Measurements from ENCODE around the gene PLXNA1. TPM values are rescaled to one million over a fixed set of nuclear protein-coding genes. Genes with fewer than 3 reads are reported as not detected.

The PLXNA1 gene
- total and polyA plus RNA-seq, 2 experiments from 2014 or later, result 11.0 to 73.5 TPM

GRCh38 chr3:126956866-126957650 is 25.9 kb upstream of the PLXNA1 start:
- ATAC-seq (peak; percentile 55), DNase-seq (ENCODE audit: low spot score) (no peak)
- peaks cover 18% of the 10 kb centered on the region for H3K27me3 Mint-ChIP-seq (ENCODE audit: insufficient read depth, low read depth, poor library complexity)
- no peaks in the 10 kb centered on the region for H3K36me3 Mint-ChIP-seq (ENCODE audit: low read depth)
- H3K9me2 ChIP-seq (ENCODE audit: insufficient read depth), result no peaks in the 10 kb centered on the region
- TF ChIP-seq CREB1 (CRISPR knock-in tag; IDR thresholded peaks at IDR 0.05; ENCODE audit: low read depth) (no peak), ZNF331 (CRISPR knock-in tag; IDR thresholded peaks at IDR 0.05; ENCODE audit: low read depth) (no peak)
- TF ChIP-seq, protein P1, sequence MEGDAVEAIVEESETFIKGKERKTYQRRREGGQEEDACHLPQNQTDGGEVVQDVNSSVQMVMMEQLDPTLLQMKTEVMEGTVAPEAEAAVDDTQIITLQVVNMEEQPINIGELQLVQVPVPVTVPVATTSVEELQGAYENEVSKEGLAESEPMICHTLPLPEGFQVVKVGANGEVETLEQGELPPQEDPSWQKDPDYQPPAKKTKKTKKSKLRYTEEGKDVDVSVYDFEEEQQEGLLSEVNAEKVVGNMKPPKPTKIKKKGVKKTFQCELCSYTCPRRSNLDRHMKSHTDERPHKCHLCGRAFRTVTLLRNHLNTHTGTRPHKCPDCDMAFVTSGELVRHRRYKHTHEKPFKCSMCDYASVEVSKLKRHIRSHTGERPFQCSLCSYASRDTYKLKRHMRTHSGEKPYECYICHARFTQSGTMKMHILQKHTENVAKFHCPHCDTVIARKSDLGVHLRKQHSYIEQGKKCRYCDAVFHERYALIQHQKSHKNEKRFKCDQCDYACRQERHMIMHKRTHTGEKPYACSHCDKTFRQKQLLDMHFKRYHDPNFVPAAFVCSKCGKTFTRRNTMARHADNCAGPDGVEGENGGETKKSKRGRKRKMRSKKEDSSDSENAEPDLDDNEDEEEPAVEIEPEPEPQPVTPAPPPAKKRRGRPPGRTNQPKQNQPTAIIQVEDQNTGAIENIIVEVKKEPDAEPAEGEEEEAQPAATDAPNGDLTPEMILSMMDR (conservative IDR thresholded peaks at IDR 0.05; ENCODE audit: low read depth in 2 of 2), result 0 out of 4 replicates have a peak, but pooled peaks of 1 of the 2 experiments have one; percentile 5
- no peaks in the 10 kb centered on the region for H3K36me3 ChIP-seq (ENCODE audit: insufficient read depth)
- no peak overlapping the region for H2AFZ ChIP-seq
- peaks cover 15% of the 10 kb centered on the region for H3K4me1 Mint-ChIP-seq
- no peaks in the 10 kb centered on the region for H4K20me1 ChIP-seq (replicated peaks; ENCODE audit: insufficient read depth)
- no peaks in the 10 kb centered on the region for H3K27me3 ChIP-seq (ENCODE audit: insufficient read depth)
- H3K27ac Mint-ChIP-seq, result no peak overlapping the region
- no peak overlapping the region for H3K4me3 ChIP-seq
- H3K4me1 ChIP-seq (ENCODE audit: insufficient read depth), result no peaks in the 10 kb centered on the region
- no peaks in the 10 kb centered on the region for H3K79me2 ChIP-seq (replicated peaks; ENCODE audit: insufficient read depth)
- no peak overlapping the region for H3K4me3 Mint-ChIP-seq
- no peaks in the 10 kb centered on the region for H3F3A ChIP-seq (replicated peaks; ENCODE audit: low read depth)
- H3K4me2 ChIP-seq, result no peak overlapping the region
- no peak overlapping the region for H3K27ac ChIP-seq (ENCODE audit: low read depth)
- H3K9me3 Mint-ChIP-seq, result no peaks in the 10 kb centered on the region; the same call in 2 of the 3 replicates

- Histone ChIP-seq H3K27ac (ENCODE audit: low read depth) (no peak overlapping the region), H3K27me3 (ENCODE audit: insufficient read depth) (no peaks in the 10 kb centered on the region), H3F3A (replicated peaks; ENCODE audit: low read depth) (no peaks in the 10 kb centered on the region), H3K79me2 (replicated peaks; ENCODE audit: insufficient read depth) (no peaks in the 10 kb centered on the region), H3K9me2 (ENCODE audit: insufficient read depth) (no peaks in the 10 kb centered on the region), H3K4me2 (no peak overlapping the region), H2AFZ (no peak overlapping the region), H3K4me1 (ENCODE audit: insufficient read depth) (no peaks in the 10 kb centered on the region), H3K4me3 (no peak overlapping the region), H3K36me3 (ENCODE audit: insufficient read depth) (no peaks in the 10 kb centered on the region), H4K20me1 (replicated peaks; ENCODE audit: insufficient read depth) (no peaks in the 10 kb centered on the region)
- H3K4me3 Mint-ChIP-seq, result no peak overlapping the region
- H3K27me3 Mint-ChIP-seq (ENCODE audit: insufficient read depth, low read depth, poor library complexity), result peaks cover 18% of the 10 kb centered on the region
- no peak overlapping the region for H3K27ac Mint-ChIP-seq
- peaks cover 15% of the 10 kb centered on the region for H3K4me1 Mint-ChIP-seq
- ATAC-seq, result no peak
- DNase-seq (ENCODE audit: low spot score), result no peak
- H3K36me3 Mint-ChIP-seq (ENCODE audit: low read depth), result no peaks in the 10 kb centered on the region
- no peaks in the 10 kb centered on the region; the same call in 2 of the 3 replicates for H3K9me3 Mint-ChIP-seq
- TF ChIP-seq ZNF114 (CRISPR knock-in tag; IDR thresholded peaks at IDR 0.05) (no peak), REST (IDR thresholded peaks at IDR 0.05; ENCODE audit: unreplicated experiment) (no peak), NANOG (IDR thresholded peaks at IDR 0.05; ENCODE audit: borderline replicate concordance) (no peak), STAT1 (IDR thresholded peaks at IDR 0.05; ENCODE audit: unreplicated experiment) (no peak)
- TF ChIP-seq, protein P2, sequence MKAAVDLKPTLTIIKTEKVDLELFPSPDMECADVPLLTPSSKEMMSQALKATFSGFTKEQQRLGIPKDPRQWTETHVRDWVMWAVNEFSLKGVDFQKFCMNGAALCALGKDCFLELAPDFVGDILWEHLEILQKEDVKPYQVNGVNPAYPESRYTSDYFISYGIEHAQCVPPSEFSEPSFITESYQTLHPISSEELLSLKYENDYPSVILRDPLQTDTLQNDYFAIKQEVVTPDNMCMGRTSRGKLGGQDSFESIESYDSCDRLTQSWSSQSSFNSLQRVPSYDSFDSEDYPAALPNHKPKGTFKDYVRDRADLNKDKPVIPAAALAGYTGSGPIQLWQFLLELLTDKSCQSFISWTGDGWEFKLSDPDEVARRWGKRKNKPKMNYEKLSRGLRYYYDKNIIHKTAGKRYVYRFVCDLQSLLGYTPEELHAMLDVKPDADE (IDR thresholded peaks at IDR 0.05), result no peak
- TF ChIP-seq, protein P1 (conservative IDR thresholded peaks at IDR 0.05; ENCODE audit: low read depth in 2 of 2), result no peak
Measured at GRCh38 chr3:126957776-126958637, 24.9 kb upstream of the PLXNA1 start.

Data from GM23338 (cell line).